ENCODE measurements around the gene HBE1. TPM values are rescaled to one million over a fixed set of nuclear protein-coding genes. Genes with fewer than 3 reads are reported as not detected.

Gene HBE1
- total and polyA plus RNA-seq, 8 donors: 4.2 to 41.6 (median 16.3) TPM; not detected in 2

DNA sequence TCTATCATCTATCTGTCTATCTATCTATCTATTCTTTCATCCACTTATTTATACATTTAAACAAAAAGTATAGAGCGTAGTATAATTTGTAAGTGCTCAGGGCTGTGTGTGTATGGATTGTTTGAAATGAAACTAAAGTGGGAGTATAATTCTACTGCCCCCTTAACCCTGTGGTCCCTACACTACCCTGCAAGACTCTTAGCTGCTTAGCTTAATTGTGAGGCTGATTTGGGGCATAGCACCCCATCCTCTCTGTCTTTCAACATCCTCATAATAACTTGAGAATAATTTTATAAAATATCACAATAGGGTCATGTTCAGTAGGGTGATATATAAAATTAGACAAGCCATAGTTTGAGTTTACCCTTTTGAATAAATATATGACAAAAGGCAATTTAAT, 20.4 kb upstream of the HBE1 start:
- intact Hi-C loops (cut with DNase I): no loop called here
- H3K9me3 ChIP-seq: no peaks in the 10 kb centered on the region
- TF ChIP-seq, protein P1, sequence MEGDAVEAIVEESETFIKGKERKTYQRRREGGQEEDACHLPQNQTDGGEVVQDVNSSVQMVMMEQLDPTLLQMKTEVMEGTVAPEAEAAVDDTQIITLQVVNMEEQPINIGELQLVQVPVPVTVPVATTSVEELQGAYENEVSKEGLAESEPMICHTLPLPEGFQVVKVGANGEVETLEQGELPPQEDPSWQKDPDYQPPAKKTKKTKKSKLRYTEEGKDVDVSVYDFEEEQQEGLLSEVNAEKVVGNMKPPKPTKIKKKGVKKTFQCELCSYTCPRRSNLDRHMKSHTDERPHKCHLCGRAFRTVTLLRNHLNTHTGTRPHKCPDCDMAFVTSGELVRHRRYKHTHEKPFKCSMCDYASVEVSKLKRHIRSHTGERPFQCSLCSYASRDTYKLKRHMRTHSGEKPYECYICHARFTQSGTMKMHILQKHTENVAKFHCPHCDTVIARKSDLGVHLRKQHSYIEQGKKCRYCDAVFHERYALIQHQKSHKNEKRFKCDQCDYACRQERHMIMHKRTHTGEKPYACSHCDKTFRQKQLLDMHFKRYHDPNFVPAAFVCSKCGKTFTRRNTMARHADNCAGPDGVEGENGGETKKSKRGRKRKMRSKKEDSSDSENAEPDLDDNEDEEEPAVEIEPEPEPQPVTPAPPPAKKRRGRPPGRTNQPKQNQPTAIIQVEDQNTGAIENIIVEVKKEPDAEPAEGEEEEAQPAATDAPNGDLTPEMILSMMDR (IDR thresholded peaks at IDR 0.05): no peak
- H3K4me3 ChIP-seq: no peak overlapping the region
- no peaks in the 10 kb centered on the region for H3K27me3 ChIP-seq
- DNase-seq (no peak), ATAC-seq (no peak)
- H3K4me1 ChIP-seq: no peaks in the 10 kb centered on the region
- H3K27ac ChIP-seq: no peak overlapping the region
- H3K36me3 ChIP-seq: no peaks in the 10 kb centered on the region

DNA sequence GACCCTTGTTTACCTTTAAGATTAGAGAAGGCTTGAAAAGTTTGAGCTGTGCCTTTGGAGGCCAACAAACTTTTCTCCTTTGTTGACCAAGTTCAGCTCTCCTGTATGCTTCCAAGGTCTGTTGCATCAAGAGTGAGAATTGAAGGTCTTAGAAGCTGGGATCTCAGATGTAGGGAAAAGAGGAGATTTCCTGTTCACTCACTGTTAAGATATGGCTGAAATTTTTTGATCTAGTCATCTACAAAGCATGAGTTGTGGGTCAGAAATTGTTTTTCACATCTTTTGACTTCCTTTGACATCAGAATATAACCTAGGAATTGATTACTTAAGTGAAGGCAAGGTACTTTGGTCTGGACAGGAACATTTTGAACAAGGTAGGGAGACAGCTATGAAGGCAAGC, 20.0 kb upstream of the HBE1 start:
- Histone ChIP-seq H3K9me3 (no peaks in the 10 kb centered on the region), H3K36me3 (no peaks in the 10 kb centered on the region), H3K4me1 (no peaks in the 10 kb centered on the region), H3K27me3 (no peaks in the 10 kb centered on the region), H3K4me3 (no peak overlapping the region), H3K27ac (no peak overlapping the region)
- TF ChIP-seq, protein P1 (IDR thresholded peaks at IDR 0.05): no peak
- intact Hi-C loops (cut with DNase I): no loop called here
- DNase-seq (no peak), ATAC-seq (no peak)

DNA sequence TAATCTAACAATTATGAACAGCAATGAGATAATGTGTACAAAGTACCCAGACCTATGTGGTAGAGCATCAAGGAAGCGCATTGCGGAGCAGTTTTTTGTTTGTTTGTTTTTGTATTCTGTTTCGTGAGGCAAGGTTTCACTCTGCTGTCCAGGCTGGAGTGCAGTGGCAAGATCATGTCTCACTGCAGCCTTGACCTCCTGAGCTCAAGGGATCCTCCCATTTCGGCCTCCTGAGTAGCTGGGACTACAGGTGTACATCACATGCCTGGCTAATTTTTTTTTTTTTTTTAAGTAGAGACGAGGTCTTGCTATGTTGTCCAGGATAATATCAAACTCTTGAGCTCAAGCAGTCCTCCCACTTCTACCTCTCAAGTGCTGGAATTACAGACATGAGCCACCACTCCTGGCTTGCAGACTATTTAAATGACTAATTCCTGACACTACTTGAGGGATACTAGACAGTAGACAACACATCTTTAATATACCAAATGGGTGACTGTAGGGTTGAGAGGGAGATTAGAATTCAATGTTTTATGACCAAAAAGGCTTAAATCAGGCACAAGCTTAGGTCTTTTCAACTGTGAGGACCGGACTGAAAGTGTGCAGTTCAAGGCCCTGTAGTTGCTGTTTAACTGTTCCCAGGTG, 19.3 kb upstream of the HBE1 start:
- Histone ChIP-seq H3K4me1 (no peaks in the 10 kb centered on the region), H3K4me3 (no peak overlapping the region), H3K36me3 (no peaks in the 10 kb centered on the region), H3K9me3 (no peaks in the 10 kb centered on the region), H3K27me3 (no peaks in the 10 kb centered on the region), H3K27ac (no peak overlapping the region)
- intact Hi-C loops (cut with DNase I): no loop called here
- ATAC-seq (no peak), DNase-seq (no peak)
- TF ChIP-seq, protein P1 (IDR thresholded peaks at IDR 0.05): no peak

DNA sequence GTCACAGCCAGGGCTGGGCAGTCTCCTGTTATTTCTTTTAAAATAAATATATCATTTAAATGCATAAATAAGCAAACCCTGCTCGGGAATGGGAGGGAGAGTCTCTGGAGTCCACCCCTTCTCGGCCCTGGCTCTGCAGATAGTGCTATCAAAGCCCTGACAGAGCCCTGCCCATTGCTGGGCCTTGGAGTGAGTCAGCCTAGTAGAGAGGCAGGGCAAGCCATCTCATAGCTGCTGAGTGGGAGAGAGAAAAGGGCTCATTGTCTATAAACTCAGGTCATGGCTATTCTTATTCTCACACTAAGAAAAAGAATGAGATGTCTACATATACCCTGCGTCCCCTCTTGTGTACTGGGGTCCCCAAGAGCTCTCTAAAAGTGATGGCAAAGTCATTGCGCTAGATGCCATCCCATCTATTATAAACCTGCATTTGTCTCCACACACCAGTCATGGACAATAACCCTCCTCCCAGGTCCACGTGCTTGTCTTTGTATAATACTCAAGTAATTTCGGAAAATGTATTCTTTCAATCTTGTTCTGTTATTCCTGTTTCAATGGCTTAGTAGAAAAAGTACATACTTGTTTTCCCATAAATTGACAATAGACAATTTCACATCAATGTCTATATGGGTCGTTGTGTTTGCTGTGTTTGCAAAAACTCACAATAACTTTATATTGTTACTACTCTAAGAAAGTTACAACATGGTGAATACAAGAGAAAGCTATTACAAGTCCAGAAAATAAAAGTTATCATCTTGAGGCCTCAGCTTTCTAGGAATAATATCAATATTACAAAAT, 18.6 kb upstream of the HBE1 start:
- Histone ChIP-seq H3K9me3 (no peaks in the 10 kb centered on the region), H3K36me3 (no peaks in the 10 kb centered on the region), H3K4me1 (no peaks in the 10 kb centered on the region), H3K27ac (no peak overlapping the region), H3K4me3 (no peak overlapping the region), H3K27me3 (no peaks in the 10 kb centered on the region)
- ATAC-seq (no peak), DNase-seq (no peak)
- TF ChIP-seq, protein P1 (IDR thresholded peaks at IDR 0.05): no peak
- intact Hi-C loops (cut with DNase I): no loop called here

DNA sequence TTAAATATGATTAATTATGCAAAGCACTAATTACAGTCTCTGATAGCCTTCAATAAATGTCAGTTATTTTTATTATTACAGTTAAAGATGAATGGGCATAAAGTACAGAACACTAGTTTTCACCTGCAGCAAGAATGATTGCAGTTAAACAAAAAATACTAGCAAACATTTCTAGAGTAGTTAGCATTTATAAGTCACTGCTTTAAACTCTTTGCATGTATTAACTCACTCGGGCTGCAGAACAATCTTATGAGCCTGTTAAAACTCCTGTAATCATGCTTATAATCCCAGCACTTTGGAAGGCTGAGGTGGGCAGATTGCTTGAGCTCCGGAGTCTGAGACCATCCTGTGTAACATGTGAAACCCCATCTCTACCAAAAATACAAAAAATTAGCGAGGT, 17.2 kb upstream of the HBE1 start:
- H3K27ac ChIP-seq: no peak overlapping the region
- H3K4me1 ChIP-seq: no peaks in the 10 kb centered on the region
- no peaks in the 10 kb centered on the region for H3K9me3 ChIP-seq
- ATAC-seq (no peak), DNase-seq (no peak)
- H3K36me3 ChIP-seq: no peaks in the 10 kb centered on the region
- intact Hi-C loops (cut with DNase I): no loop called here
- no peaks in the 10 kb centered on the region for H3K27me3 ChIP-seq
- H3K4me3 ChIP-seq: no peak overlapping the region
- TF ChIP-seq, protein P1 (IDR thresholded peaks at IDR 0.05): no peak
